GM21528 (cell line): Measurements from ENCODE around the gene FUT4.
"Not testable (repeated sequence)": the region's sequence is repeated elsewhere in the genome, so short reads cannot be mapped to it uniquely, and the experiment has no call there.

Experiments
- ATAC-seq: cut with Tn5 transposase; IDR thresholded peaks from one replicate; pipeline ENCODE4 v1.9.1; 2021; ENCODE audit warnings: mild to moderate bottlenecking, moderate library complexity; ENCODE audit not compliant: unreplicated experiment, low FRiP score

The FUT4 gene

DNA sequence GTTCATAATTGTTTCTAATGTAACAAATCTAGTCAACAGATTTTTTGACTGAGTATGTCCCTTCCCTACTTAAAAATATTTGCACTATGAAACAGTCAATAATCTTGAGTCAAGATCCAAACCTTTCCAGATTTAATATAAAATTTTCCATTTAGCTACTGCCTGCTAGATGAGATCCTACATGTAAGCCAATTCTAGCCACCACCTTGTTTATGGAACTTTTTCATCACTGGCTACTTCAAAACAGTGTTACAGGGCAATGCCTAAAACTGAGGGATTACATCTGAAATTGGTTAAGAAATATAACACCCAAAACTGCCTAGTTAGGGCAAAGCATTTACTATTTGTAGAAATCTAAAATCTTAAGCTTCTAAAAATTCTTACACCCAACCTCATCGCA lies 10.5 kb upstream of the FUT4 start:
- no peak for ATAC-seq

DNA sequence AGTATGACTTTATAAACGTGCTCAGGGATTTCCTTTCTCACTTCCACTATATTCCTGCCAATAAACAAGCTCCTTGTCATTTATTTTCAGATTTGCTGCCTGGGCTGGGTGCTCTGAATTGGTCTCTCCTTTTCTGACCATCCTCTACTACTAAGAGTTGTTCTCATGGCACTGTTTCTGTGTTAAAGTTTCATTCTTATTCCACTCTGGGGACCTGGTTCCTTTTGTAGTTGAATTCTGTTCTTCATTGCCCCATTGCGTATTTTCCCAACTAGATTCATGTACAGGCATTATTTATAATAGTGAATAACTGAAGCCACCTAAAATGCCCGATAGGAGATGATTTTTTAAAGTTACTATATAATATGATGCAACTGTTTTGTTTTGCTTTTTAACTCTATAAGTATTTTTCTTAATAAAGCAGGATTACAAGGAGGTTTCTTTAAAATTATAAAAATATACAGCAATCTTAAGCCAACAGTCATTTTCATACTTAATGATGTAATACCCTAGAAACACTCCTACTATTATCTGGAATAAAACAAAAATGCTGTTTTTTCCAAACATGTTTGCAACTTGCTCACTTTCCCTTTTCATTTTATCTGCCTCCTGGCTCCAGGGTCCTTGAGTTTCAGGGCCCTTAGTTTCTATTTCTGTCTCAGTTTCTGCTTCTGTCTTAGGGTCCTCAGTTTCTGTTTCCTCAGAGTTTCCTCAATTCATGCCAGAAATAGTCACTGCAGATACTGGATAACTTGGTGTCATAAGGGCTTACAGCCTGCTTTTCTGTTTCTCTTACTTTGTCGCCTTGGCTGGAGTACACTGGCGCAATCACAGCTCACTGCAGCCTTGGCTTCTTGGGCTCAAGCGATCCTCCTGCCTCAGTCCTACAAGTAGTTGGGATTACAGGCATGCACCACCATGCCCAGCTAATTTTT lies 9.8 kb upstream of the FUT4 start:
- no peak for ATAC-seq

DNA sequence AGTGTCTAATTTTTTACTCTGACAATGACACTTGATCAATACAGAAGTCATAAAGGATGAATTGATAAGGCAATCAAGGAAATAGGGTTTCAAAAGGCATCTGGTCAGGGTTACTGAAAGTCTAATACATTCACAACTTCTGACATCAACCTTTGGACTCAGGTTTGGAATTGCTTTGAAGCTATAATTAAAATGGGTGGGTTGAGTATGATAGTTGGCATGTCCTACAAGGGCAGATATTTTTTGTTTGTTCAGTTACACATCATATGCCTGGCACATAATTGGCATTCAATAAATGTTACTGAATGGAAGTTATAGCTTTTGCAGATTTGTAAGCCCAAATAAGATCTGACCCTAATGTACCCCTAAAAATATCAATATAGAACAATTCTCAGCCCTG lies 7.3 kb upstream of the FUT4 start:
- ATAC-seq: no peak

DNA sequence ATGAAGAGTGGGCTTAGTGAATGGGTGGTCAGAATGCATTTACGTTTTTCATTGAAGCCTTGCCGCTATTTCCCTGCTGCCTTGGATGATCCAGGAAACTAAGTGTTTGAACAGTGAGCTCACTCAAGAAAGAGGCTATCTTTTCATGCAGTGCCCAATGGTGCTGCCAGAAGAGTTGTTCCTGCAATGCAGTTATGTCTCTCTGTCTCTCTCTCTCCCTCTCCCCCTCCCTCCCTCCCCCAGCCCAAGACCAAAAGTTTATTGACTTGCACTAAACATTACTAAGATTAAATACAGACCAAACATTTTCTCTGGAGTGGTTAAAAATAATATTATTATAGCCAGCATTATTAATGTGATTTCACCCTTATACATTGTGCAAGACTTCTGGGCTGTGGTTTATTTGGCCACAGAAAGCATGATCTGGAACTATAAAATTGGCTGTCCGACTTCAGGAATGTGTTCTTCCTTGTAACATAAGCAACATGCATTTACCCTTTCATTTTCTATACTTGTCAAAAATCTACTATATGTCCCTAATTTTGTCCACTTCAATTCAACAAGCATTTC lies 6.6 kb upstream of the FUT4 start:
- ATAC-seq: no peak

- no peak for ATAC-seq
These were observed 4.3 kb upstream of the FUT4 start for GRCh38 chr11:94539420-94539819.

GRCh38 chr11:94544646-94545263 lies 1.0 kb downstream of the FUT4 start:
- ATAC-seq: no peak

GRCh38 chr11:94545264-94546161 lies 1.8 kb downstream of the FUT4 start:
- no peak for ATAC-seq

DNA sequence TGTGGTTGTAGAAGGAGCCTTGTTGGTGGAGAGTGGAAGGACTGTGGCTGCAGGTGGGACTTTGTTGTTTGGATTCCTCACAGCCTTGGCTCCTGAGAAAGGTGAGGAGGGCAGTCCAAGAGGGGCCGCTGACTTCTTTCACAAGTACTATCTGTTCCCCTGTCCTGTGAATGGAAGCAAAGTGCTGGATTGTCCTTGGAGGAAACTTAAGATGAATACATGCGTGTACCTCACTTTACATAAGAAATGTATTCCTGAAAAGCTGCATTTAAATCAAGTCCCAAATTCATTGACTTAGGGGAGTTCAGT lies 2.4 kb downstream of the FUT4 start:
- ATAC-seq: no peak

DNA sequence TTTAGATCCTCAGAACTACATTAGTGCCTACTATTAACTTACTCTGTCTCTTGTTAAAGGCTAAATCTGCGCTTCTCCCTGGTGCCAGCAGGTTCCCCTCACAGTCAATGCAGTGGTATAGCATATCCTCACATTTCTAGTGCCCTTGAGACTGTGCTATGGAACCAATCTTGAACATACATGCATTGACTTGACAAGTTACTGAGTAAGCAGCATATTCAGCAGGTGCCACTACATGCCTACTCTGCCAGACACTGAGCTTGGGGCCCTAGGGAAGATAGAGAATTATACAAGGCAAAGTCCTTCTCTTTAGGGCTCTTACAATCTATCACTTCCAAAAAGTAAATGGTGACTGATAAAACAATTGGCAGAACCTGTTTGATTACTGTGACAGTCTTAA lies 3.2 kb downstream of the FUT4 start:
- no peak for ATAC-seq

DNA sequence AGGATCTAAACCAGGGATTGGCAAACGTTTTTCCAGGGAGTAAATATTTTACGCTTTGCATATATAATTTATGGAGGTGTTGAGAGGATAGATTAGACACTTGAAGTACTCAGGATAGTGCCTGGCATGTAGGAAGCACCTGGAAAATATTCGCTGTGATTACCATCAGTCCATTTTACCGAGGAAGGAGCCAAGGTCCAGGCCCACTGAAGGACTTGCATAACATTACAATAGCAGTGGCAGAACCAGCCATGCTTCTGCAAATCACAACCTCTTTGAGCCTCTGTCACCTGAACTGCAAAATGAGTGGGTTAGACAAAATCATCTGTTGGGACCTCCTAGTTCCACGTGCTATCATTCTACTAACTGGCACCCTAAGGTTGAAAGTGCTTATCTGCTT lies 5.4 kb downstream of the FUT4 start:
- ATAC-seq: no peak

DNA sequence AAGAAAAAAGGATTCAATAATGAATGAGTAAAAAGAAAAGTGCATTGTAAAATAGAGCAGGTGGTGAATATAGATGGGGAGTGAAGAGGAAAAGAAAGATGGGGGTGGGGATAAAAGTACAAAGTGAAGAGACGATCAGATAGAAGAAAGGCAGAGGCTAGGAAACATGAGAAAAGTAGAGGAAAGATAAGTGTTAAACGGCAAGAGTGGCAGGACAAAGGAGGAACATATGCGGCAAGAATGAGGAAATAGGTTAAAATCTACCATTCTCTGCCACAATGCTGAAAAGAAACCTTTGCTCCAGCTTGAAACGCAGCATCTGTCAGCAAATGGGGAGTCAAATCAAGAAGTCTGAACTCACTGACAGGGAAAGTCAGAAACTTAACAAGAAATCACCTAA lies 6.8 kb downstream of the FUT4 start:
- no peak for ATAC-seq

DNA sequence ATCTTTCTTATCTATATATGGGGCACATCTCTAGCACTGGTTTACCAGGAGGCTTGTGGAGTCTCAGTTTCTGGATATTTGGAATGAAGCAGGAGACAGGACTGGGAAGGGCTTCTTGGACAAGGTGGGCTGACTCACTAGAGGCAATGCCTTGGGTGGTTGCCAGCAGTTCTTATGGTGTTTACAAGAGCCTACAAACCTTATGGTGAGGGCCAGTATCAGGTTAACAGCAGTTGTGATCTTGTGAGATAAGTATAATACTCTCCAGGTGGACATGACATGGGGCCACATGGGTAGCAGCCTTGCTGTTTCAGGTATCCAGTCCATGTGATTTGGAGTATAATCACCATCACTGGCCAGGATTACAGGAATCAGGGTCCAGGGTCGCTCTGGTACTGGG lies 10.2 kb downstream of the FUT4 start:
- ATAC-seq: no peak

- not testable (repeated sequence) for ATAC-seq
These were observed 12.1 kb downstream of the FUT4 start for GRCh38 chr11:94555752-94556329.

- ATAC-seq: no peak
These were observed 13.7 kb downstream of the FUT4 start for GRCh38 chr11:94557421-94557820.

- ATAC-seq: no peak
These were observed 14.3 kb downstream of the FUT4 start for GRCh38 chr11:94557992-94558391.

- no peak for ATAC-seq
These were observed 14.7 kb downstream of the FUT4 start for GRCh38 chr11:94558468-94558867.

DNA sequence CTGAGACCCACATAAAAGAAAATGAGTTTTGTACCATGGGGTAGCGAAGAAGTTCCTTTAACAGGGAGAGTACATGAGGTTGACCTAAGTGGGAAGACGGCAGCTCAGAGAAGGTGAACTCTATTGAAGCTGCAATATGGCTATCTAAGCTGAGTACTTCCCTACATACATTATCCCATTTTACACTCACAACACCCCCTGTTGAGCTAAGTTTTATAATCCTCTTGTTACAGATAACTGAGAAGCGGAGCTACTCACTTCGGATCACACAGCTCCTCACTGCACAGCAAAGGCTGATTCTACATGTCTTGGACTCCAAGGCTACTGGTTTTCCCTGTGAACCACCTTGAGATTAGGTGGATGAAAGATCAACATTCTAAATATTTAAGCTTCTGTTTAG lies 15.2 kb downstream of the FUT4 start:
- ATAC-seq: no peak

DNA sequence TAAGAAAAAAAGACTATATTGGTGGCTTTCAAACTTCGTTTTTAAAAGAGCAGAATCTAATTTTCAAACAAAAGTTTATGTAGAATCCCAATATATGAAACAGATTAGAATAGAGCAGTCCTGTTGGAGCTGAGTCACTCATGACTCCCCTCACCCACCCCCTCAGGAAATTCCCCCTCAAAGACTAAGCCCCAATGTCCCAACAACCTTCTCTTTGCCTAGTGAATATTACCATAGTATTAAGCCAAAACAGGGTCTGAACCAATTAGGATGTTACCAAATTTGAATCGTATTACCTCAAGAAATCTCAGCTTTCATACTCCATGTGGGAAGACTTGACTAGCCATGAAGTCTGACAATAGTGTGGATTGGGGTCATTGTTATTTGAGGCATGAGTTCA lies 15.6 kb downstream of the FUT4 start:
- no peak for ATAC-seq

DNA sequence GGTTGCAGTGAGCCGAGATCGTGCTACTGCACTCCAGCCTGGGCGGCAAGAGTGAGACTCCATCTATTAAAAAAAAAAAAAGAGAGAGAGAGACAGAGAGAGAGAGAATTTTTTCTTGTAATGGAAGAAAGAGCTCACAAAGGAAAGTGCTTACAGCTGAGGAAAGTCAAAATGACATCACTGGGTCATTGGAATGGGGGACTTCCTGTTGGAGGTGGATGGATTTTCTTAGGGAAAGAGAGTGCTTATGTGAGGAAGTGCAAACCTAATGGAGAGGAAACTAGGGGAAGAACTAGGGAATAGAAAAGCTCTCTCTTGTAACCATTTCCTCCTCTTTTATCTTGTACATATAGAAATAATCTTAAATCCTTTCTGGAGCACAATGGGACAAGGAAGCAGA lies 17.1 kb downstream of the FUT4 start:
- ATAC-seq: no peak

DNA sequence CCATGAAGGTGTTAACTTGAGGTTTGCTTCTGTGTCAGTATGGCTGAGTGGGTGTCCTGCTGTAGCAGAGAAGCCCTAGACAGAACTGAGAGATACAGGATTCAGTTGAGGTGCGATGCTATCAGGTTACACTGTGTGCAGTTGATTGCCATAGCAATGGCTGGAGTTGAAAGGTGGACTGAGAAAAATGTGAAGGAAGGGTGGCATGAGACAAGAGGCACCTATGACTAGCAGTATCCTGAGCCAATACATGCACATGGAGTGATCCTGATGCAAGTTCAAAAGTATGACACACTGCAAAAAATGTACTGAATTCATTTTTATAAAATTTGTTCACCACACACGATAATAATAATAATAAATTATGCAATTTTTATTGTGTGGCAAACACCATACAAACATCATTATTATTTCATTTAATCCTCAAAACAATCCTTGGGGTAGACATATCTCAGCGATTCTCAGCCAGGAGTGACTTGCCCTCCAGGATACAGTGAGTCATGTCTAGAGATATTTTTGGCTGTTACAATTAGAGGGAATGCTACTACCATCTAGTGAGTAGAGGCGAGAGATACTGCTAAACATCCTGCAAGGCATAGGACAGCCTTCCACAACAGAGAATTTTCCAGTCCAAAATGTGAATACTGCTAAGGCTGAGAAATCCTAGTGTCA lies 19.6 kb downstream of the FUT4 start:
- ATAC-seq: no peak
